Epithelial cell of proximal tubule (primary cell): ENCODE measurements around the gene KIF5B. TPM values are rescaled to one million over a fixed set of nuclear protein-coding genes. Genes with fewer than 3 reads are reported as not detected.

Source experiments
- DNase-seq: peaks from one replicate; pipeline ENCODE4 v3.0.0-alpha.2; 2011; ENCODE audit warnings: low read depth
- H3K4me3 ChIP-seq: 2 replicates; pipeline ENCODE4 v1.5.1; 2011; ENCODE audit warnings: low read depth, mild to moderate bottlenecking, low read length
- total RNA-seq: library from RNA; depleted of rRNA; stranded (reverse); fragments of >200 nt; gene quantifications from 2 replicates; pipeline ENCODE4 v1.2.3, GENCODE V29; 2015
- TF ChIP-seq, protein P1 (sequence below): conservative IDR thresholded peaks from 2 replicates; pipeline ENCODE4 v1.5.1; 2012; ENCODE audit warnings: low read depth, mild to moderate bottlenecking, low read length

KIF5B gene
- total RNA-seq, 1 donor from 2014 or later = 106 TPM

DNA sequence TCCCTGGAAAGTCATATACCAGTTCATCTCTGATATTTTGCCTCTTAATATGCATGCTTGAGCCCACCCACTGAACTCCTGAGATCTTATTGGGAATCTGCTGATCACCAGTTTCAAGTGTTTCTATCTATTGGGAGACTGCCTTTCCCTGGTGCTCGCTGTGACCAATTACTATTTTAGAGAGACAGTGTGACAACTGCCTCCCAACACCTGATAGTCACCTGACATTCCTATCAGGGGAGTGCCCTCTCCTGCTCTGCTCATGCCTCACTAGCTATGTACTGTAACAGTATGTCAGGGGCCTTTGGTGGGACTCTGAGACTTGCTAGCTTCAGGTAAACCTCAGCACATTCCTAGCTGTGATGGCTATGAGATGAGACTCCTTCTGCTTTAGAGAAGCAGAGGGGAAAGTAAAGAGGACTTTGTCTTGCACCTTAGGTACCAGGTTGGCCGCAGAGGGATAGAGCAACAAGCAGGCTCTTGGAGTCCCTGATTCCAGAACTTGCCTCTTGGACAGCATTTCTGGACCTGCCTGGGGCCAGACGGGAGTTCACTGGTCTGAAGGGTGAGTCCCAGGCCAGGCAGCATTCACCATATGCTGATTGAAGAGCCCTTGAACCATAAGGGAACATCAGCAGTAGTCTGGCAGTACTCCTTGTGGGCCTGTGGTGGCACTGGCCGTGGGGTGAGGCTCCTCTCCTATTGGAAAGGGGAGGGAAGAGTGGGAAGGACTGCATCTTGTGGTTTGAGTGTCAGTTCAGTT is 93.2 kb downstream of the KIF5B start:
- TF ChIP-seq, protein P1, sequence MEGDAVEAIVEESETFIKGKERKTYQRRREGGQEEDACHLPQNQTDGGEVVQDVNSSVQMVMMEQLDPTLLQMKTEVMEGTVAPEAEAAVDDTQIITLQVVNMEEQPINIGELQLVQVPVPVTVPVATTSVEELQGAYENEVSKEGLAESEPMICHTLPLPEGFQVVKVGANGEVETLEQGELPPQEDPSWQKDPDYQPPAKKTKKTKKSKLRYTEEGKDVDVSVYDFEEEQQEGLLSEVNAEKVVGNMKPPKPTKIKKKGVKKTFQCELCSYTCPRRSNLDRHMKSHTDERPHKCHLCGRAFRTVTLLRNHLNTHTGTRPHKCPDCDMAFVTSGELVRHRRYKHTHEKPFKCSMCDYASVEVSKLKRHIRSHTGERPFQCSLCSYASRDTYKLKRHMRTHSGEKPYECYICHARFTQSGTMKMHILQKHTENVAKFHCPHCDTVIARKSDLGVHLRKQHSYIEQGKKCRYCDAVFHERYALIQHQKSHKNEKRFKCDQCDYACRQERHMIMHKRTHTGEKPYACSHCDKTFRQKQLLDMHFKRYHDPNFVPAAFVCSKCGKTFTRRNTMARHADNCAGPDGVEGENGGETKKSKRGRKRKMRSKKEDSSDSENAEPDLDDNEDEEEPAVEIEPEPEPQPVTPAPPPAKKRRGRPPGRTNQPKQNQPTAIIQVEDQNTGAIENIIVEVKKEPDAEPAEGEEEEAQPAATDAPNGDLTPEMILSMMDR = no peak
- no peak for DNase-seq
- no peak overlapping the region for H3K4me3 ChIP-seq

DNA sequence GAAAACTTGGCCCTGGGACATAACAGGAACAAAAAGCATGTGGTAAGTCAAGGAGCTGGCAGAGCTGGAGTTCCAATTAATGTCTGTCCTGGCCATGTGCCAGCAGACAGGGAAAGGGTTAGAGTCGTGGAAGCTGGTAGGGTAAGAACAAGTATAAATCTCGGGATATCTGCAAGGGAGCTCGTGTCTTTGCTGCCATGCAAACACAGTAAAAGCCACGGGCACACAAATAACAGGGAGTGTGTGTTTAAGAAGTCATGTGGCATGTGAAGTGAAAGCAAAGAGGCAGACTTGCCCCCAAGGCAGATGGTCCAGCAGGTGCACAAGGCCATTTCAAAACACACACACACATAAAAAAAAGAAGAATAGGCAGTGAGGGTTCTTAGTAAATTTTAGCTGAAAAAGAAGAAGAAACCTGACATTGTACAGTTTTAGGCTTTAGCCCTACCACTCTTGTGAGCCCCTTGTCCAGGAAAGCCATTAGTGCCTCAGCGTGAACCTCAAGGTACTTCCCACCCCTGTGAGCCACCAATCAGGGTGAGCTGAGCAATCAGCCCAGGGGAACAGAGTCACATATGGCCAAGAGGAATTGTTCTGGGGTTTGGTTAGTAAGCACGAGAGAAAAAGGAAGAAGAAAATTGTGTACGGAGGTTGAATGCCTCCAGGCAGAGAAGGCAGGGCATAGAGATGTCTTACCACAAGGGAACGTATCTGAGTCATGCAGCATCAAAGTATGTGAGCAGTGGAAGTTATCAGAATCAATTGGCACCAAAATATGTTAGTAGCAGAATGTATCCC is 94.7 kb downstream of the KIF5B start:
- no peak overlapping the region for H3K4me3 ChIP-seq
- no peak for DNase-seq
- TF ChIP-seq, protein P1 = no peak

DNA sequence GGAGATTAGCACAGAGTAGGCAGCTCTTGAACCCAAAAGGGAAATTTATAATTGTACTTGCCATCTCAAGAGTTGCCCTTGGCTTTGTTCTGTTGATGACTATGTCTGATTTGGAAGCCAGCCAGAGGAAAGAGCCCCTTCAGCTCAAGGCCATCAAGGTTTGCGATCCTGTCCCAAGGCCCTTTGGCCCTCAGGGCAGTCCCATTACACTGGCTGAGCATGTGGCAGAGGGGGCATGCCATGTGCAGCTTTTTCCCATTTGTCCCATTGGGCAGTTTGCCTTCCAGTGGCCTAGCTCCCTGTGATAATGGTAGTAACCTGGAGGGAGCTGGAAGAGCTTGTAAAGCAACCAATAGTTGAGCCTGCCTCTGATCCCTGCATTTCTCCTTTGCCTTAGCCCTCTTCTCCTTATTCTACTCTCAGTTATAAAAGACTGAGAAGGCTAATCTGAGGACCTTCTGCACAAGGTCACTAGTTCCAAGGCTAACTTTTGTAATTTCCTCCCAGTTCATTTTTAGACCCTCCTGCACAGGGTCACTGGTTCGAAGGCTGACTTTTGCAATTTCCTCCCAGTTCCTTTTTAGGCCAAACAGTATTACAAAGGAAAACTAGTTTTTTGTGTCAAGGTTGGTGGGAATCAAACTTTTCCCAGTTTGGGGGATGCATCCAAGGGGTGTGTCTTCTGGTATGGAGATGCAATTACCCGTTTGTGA is 96.6 kb downstream of the KIF5B start:
- TF ChIP-seq, protein P1 = no peak
- no peak overlapping the region for H3K4me3 ChIP-seq
- no peak for DNase-seq

Other genes starting within 250 kb of the KIF5B start
- gene ARHGAP12, start 127.6 kb downstream of the KIF5B start, total RNA-seq = 13.7 and 16.2 TPM in 2 replicates